Naive B cell (primary cell): ENCODE results near the gene CHD9. TPM values are rescaled to one million over a fixed set of nuclear protein-coding genes. Genes with fewer than 3 reads are reported as not detected.
"Not testable (repeated sequence)": the region's sequence is repeated elsewhere in the genome, so short reads cannot be mapped to it uniquely, and the experiment has no call there.

Source experiments
- ATAC-seq, 2 donors: fragments of 150-1000 bp; cut with Tn5 transposase; 2 replicates each; pipeline ENCODE4 v1.10.0; 2021; ENCODE audit warnings: low read depth in 2 of 2, mild to moderate bottlenecking in 2 of 2, moderate library complexity in 2 of 2
- DNase-seq: peaks from one replicate; pipeline ENCODE4 v3.0.0; 2022
- H3K27ac Mint-ChIP-seq, 6 donors: one replicate each; pipeline ENCODE4 v1.8.0; 2020 to 2022; ENCODE audit warnings: mild to moderate bottlenecking in 6 of 6, mixed read lengths in 6 of 6, moderate library complexity in 5 of 6, inconsistent platforms in 2 of 6
- H3K27me3 Mint-ChIP-seq, 3 donors: one replicate each; pipeline ENCODE4 v1.8.0; 2021 to 2022; ENCODE audit warnings: mixed read lengths in 3 of 3, mild to moderate bottlenecking in 1 of 3
- H3K36me3 Mint-ChIP-seq, 2 donors: one replicate each; pipeline ENCODE4 v1.8.0; 2020 to 2022; ENCODE audit warnings: mixed read lengths in 2 of 2, inconsistent platforms in 1 of 2, mild to moderate bottlenecking in 1 of 2
- H3K4me1 Mint-ChIP-seq, 3 donors: one replicate each; pipeline ENCODE4 v1.8.0; 2020 to 2022; ENCODE audit warnings: mixed read lengths in 3 of 3, inconsistent platforms in 1 of 3, mild to moderate bottlenecking in 1 of 3, moderate library complexity in 1 of 3
- H3K4me3 Mint-ChIP-seq, 8 donors: one replicate each; pipeline ENCODE4 v1.8.0; 2020 to 2022; ENCODE audit warnings: mild to moderate bottlenecking in 8 of 8, mixed read lengths in 8 of 8, moderate library complexity in 8 of 8, inconsistent platforms in 2 of 8
- H3K9me3 Mint-ChIP-seq, 7 donors: one replicate each; pipeline ENCODE4 v1.8.0; 2020 to 2022; ENCODE audit warnings: mixed read lengths in 7 of 7, mild to moderate bottlenecking in 5 of 7, inconsistent platforms in 2 of 7, moderate library complexity in 1 of 7
- polyA plus RNA-seq, 6 donors: library from polyadenylated mRNA; unstranded; fragments of 300-500 nt; fragmentation: Illumina TruSeq; gene quantifications; one replicate each; pipeline ENCODE4 v1.2.3, GENCODE V29; 2021; ENCODE audit warnings: low read depth in 6 of 6

The CHD9 gene
- polyA plus RNA-seq, 6 donors from 2014 or later = 102 to 181 (median 115) TPM

DNA sequence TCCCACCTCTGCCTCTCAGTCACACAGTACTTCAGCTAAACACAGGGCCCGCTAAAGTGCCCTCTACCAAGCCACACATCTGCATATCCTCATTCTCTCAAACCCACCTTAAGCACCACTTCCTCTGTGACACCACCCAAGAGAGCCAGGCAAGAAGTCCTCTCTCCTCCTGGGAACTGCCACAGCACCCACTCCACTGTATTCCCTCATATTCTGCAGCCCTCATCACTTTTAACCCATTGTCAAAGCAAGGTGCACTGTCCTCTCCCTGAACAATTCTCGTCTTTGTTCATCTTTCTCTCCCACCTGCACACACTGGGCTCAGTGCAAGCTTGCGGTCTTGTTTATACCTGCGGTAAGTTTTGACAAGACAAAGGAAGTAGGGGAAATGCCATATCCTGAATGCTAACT, 13.6 kb downstream of the CHD9 start:
- DNase-seq = peak; percentile 48
- H3K4me1 Mint-ChIP-seq = peaks cover 70 to 92% (median 82%) of the 10 kb centered on the region in 3 donors

DNA sequence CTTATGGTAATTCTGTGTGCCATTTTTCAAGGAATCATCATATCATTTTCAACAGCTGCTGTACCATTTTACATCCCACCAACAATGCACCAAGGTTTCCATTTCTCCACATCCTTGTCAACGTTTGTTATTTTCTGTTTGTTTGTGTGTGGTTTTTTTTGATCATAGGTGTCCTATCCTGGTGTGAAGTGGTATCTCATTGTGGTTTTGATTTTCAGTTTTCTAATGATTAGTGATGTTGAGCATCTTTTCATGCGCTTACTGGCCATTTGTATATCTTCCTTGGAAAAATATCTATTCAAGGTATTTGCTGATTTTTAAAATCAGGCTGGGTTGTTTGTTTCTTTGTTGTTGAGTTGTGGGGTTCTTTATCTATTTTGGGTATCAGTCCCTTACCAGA, 15.0 kb downstream of the CHD9 start:
- no peak for ATAC-seq
- DNase-seq = no peak
- Mint-ChIP-seq H3K27me3 (no peaks in the 10 kb centered on the region), H3K4me1 (peaks cover 68 to 91% (median 85%) of the 10 kb centered on the region in 3 donors), H3K27ac (peak overlapping the region in 4 of 6 donors; percentile 54 to 87 (median 81)), H3K9me3 (peaks cover 0 to 7% (median 6%) of the 10 kb centered on the region in 7 donors), H3K36me3 (peaks cover 7% of the 10 kb centered on the region in 2 donors), H3K4me3 (peak overlapping the region in 3 of 8 donors; percentile 32 to 77 (median 40))

More for the DNA sequence above, 13.6 kb downstream of the CHD9 start:
- Mint-ChIP-seq H3K4me3 (peak overlapping the region; percentile 47 to 91 (median 74)), H3K36me3 (no peaks in the 10 kb centered on the region), H3K9me3 (no peaks in the 10 kb centered on the region), H3K27me3 (no peaks in the 10 kb centered on the region), H3K27ac (peak overlapping the region; percentile 21 to 93 (median 62))
- peak; percentile 79 to 85 for ATAC-seq

DNA sequence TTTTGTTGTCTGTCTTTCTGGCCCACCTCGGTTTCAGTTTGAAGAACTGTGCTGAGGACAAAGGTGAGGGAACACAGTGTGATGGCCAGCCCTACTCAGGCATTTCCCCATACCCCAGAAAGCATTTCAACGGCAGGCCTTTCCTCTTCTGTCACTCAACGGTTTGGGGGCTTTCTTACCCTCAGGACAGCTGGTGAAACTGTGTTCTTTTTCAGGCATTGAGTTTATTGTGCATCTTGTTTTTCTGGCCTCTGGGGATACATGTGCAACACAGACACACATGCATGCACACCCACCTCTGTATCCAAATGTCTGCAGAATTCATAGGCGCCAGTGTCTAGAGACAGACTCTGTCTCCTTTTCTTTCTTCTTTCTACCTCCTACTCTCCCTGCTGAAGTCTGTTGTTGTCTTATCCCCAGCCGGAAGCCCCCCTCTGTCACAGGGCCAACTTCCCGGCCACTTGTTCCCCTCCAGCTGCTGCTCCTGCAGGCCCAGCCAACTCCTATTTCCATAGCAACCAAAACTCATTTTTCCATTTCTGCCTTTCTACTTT, 17.0 kb downstream of the CHD9 start:
- peak overlapping the region; percentile 22 to 96 (median 84) for H3K27ac Mint-ChIP-seq
- DNase-seq (no peak), ATAC-seq (peak; percentile 36 to 49)
- no peaks in the 10 kb centered on the region for H3K27me3 Mint-ChIP-seq
- H3K4me1 Mint-ChIP-seq = peaks cover 60 to 81% (median 77%) of the 10 kb centered on the region in 3 donors
- H3K36me3 Mint-ChIP-seq = peaks cover 11 to 16% of the 10 kb centered on the region in 2 donors
- peak overlapping the region; percentile 13 to 91 (median 81) for H3K4me3 Mint-ChIP-seq
- peaks cover 0 to 7% (median 6%) of the 10 kb centered on the region in 7 donors for H3K9me3 Mint-ChIP-seq

DNA sequence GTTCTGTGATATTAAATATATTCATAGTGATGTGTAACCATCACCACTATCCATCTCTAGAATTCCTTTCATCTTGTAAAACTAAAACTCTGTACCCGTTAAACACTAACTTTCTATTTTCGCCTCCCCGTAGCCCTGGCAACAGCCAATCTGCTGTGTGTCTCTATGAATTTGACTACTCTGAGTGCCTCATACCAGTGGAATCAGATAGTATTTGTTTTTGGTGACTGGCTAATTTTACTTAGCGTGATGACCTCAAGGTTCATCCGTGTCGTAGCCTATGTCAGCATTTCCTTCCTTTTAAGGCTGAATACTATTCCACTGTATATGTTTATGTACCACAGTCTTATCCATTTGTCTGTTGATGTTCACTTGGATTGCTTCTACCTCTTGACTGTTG, 18.2 kb downstream of the CHD9 start:
- H3K27ac Mint-ChIP-seq = peak overlapping the region in 2 of 6 donors; percentile 62 to 88
- no peak for DNase-seq
- peaks cover 11 to 19% of the 10 kb centered on the region in 2 donors for H3K36me3 Mint-ChIP-seq
- peaks cover 0 to 7% (median 6%) of the 10 kb centered on the region in 7 donors for H3K9me3 Mint-ChIP-seq
- H3K4me3 Mint-ChIP-seq = peak overlapping the region in 5 of 8 donors; percentile 6 to 24 (median 10)
- H3K4me1 Mint-ChIP-seq = peaks cover 56 to 76% (median 73%) of the 10 kb centered on the region in 3 donors
- no peak for ATAC-seq
- no peaks in the 10 kb centered on the region for H3K27me3 Mint-ChIP-seq

DNA sequence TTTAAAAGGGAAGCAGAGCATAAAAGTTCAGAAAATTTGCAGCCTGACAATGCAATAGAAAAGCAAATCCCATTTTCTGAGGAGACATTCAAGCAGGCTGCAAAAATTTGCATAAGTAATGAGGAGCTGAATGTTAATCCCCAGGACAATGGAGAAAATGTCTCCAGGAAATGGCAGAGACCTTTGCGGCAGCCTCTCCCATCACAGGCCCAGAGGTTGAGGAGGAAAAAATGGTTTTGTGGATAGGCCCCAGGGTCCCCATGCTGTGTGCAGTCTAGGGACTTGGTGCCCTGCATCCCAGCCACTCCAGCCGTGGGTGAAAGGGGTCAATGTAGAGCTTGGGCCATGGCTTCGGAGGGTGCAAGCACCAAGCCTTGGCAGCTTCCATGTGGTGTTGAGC, 19.5 kb downstream of the CHD9 start:
- DNase-seq, ATAC-seq, H3K9me3 Mint-ChIP-seq, H3K27me3 Mint-ChIP-seq: not testable (repeated sequence)
- H3K36me3 Mint-ChIP-seq = peaks cover 11 to 28% of the 10 kb centered on the region in 2 donors
- peaks cover 46 to 74% (median 73%) of the 10 kb centered on the region in 3 donors for H3K4me1 Mint-ChIP-seq
- peak overlapping the region in 1 of 6 donors; percentile 67 for H3K27ac Mint-ChIP-seq
- H3K4me3 Mint-ChIP-seq = peak overlapping the region in 1 of 8 donors; percentile 15

DNA sequence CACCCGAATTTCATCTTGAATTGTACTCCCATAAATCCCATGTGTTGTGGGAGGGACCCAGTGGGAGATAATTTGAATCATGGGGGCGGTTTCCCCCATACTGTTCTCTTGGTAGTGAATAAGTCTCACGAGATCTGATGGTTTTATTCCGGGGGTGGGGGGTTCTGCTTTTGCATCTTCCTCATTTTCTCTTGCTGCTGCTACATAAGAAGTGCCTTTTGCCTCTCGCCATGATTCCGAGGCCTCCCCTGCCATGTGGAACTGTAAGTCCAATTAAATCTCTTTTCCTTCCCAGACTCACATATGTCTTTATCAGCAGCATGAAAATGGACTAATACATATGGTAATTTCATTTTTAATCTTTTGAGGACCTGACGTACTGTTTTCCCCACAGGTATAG, 20.7 kb downstream of the CHD9 start:
- Mint-ChIP-seq H3K36me3 (peaks cover 11 to 28% of the 10 kb centered on the region in 2 donors), H3K27ac (peak overlapping the region in 2 of 6 donors; percentile 21 to 56), H3K4me3 (peak overlapping the region in 2 of 8 donors; percentile 45 to 84), H3K4me1 (peaks cover 36 to 72% (median 63%) of the 10 kb centered on the region in 3 donors)
- H3K9me3 Mint-ChIP-seq, H3K27me3 Mint-ChIP-seq, ATAC-seq, DNase-seq: not testable (repeated sequence)

DNA sequence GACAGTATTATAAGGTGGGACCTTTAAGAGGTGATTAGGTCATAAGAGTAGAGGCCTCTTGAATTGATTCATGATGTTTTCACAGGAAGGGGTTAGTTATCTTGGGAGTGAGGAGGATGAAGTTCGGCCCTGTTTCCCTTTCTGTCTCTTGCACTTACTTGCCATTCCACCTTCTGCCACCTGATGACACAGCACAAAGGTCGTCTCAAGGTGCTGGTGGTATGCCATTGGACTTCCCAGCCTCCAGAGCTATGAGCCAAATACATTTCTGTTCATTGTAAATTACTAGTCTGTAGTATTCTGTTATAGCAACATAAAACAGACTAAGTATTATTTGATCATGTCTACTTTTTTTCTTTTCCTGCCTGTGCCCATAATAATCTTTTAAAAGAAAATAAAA, 23.5 kb downstream of the CHD9 start:
- H3K4me1 Mint-ChIP-seq = peaks cover 31 to 64% (median 62%) of the 10 kb centered on the region in 3 donors
- no peak for ATAC-seq

DNA sequence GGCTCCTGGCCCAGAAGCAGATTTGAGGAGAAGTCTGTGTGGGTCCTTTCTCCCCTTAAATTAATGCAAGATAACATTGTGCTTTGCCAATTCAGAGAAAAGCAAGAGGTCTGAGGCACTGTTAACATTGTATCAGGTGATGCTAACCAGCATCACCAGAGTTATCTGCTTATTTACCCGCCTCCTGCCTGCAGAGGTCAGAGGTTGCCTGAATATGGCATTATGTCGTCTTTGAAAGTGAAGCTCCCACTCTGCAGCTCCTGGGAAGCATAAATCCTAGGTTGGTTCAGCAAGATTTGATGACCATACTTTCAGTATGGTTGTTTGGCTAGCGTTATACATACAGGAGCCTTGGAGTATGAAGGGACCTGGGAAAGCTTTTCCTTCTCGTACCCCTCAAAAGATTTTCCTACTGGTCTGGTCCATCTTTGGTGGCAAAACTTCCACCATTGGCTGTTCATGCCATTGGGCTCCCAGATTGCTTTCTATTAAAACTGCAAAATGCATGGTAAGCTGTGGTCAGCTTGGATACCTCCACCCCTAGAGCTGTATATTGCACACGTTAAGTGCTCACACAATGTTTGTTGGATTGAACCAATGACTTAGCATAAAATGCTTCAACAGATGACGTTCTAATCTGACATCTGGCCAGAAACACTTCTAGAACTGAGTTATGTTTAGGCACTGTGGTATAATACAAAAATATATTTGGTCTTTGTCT, 24.1 kb downstream of the CHD9 start:
- Mint-ChIP-seq H3K9me3 (peaks cover 0 to 3% (median 2%) of the 10 kb centered on the region in 7 donors), H3K4me1 (peaks cover 25 to 60% (median 56%) of the 10 kb centered on the region in 3 donors), H3K4me3 (no peak overlapping the region), H3K36me3 (peaks cover 12 to 33% of the 10 kb centered on the region in 2 donors), H3K27me3 (no peaks in the 10 kb centered on the region), H3K27ac (peak overlapping the region in 1 of 6 donors; percentile 42)
- ATAC-seq (no peak), DNase-seq (no peak)

More for the DNA sequence above, 23.5 kb downstream of the CHD9 start:
- no peaks in the 10 kb centered on the region for H3K27me3 Mint-ChIP-seq
- H3K36me3 Mint-ChIP-seq = peaks cover 16 to 36% of the 10 kb centered on the region in 2 donors
- peak overlapping the region in 2 of 6 donors; percentile 42 to 49 for H3K27ac Mint-ChIP-seq
- H3K4me3 Mint-ChIP-seq = peak overlapping the region in 2 of 8 donors; percentile 21 to 24
- peaks cover 0 to 7% (median 6%) of the 10 kb centered on the region in 7 donors for H3K9me3 Mint-ChIP-seq
- no peak for DNase-seq

DNA sequence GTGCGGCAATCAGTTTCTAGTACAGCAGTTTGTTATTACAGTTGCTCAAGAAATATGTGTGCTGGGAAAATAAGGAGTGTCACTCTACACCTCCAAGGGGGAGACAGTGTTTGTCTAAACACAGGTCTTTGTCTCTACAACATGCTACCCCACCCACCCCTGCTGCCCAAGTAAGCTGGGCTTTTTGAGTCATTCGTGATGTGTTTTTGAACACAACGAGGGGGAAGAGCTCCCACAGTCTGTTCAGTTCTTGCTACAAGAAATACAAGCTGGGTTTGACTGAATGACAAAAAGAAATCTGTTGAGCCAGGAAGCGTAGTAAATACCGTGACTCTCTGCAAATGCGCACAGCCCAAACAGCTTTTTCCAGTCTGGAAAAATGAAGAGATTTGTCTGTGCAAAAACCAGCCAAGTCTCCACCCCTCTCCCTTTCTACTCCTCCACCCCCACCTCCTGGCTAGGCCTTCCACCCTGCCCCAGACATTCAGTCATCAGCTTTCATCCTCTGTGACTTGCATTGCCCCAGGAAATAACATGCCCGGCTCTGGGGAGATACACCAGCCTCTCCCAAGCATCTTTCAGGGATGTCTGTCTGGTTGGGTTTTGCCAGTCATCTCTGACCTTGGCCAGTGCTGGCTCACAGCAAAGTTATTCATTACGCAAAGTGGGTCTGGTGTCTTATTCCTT, 25.7 kb downstream of the CHD9 start:
- no peak for DNase-seq
- H3K4me3 Mint-ChIP-seq = no peak overlapping the region
- peaks cover 9 to 25% of the 10 kb centered on the region in 2 donors for H3K36me3 Mint-ChIP-seq

DNA sequence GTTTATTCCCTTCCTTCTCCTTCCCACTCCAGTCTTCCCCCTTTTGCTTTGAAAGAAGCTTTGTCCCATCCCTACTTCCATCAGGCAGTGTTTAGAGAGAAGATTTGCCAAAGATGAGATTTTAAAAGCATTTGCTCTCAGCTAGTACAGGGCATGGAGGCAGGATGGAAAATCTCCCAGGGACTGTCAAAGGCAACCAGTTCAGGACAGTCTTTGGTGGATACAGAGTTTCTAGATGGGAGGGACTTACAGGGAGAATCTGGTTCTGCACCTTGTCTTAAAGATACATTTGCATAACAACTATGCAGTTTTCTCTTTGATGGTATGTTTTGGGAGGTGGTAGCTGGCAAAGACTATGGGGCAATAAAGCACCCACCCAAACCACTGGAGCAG, 26.2 kb downstream of the CHD9 start:
- Mint-ChIP-seq H3K27ac (no peak overlapping the region), H3K36me3 (peaks cover 5 to 21% of the 10 kb centered on the region in 2 donors), H3K27me3 (no peaks in the 10 kb centered on the region), H3K4me1 (peaks cover 23 to 58% (median 45%) of the 10 kb centered on the region in 3 donors), H3K4me3 (no peak overlapping the region), H3K9me3 (no peaks in the 10 kb centered on the region)
- no peak for ATAC-seq
- no peak for DNase-seq

More for the DNA sequence above, 25.7 kb downstream of the CHD9 start:
- no peak overlapping the region for H3K27ac Mint-ChIP-seq
- no peaks in the 10 kb centered on the region for H3K9me3 Mint-ChIP-seq
- peaks cover 21 to 57% (median 43%) of the 10 kb centered on the region in 3 donors for H3K4me1 Mint-ChIP-seq
- no peak for ATAC-seq
- H3K27me3 Mint-ChIP-seq = no peaks in the 10 kb centered on the region

DNA sequence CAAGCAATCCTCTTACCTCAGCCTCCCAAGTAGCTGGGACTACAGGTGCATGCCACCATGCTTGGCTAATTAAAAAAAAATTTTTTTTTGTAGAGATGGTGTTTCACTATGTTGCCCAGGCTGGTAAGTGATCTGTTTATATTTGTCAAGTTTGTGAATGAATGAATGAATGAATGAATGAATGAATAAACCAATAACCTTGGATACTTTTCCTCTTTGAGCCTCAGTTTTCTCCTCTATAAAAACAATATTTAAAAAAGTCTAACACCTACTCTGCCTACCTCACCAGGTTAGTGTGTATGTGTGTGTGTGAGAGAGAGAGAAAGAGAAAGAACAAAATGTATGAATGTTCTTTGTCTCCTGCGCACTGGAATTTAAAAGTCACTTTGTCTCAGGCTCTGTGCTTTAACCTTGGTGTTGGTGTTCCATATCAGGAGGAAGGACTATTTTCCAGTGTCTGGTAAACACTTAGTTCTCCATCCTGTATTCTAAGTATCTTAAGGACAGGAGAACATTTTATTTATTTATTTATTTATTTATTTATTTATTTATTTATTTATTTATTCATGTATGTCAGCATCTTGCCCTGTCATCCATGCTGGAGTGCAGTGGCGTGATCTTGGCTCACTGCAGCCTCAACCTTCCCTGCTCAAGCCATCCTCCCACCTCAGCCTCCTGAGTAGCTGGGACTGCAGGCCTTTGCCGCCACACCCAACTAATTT, 27.1 kb downstream of the CHD9 start:
- H3K27ac Mint-ChIP-seq = peak overlapping the region in 1 of 6 donors; percentile 69
- H3K27me3 Mint-ChIP-seq = no peaks in the 10 kb centered on the region
- ATAC-seq (no peak), DNase-seq (no peak)
- peaks cover 25 to 58% (median 49%) of the 10 kb centered on the region in 3 donors for H3K4me1 Mint-ChIP-seq
- no peaks in the 10 kb centered on the region for H3K9me3 Mint-ChIP-seq
- no peak overlapping the region for H3K4me3 Mint-ChIP-seq
- peaks cover 5 to 21% of the 10 kb centered on the region in 2 donors for H3K36me3 Mint-ChIP-seq

DNA sequence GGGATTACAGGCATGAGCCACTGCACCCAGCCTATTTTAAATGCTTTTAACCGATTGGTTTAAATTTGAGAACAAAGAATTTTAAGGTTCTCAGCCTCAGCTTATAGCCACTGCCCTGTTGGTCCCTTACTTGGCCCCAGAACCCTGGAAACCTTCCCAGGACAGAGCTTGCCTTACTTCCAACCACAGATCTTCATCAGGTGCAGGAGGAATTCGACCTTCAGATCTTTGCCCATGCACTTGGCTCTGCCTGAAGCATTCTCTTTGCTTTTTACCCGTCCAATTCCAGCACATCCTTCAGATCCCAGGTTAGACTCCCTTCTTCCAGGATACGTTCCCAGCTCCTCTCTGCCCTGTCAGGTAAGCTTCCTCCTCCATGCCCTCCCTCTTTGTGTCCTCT, 27.7 kb downstream of the CHD9 start:
- peaks cover 28 to 58% (median 51%) of the 10 kb centered on the region in 3 donors for H3K4me1 Mint-ChIP-seq
- H3K36me3 Mint-ChIP-seq = peaks cover 5 to 21% of the 10 kb centered on the region in 2 donors
- peak overlapping the region in 2 of 6 donors; percentile 42 to 93 for H3K27ac Mint-ChIP-seq
- ATAC-seq = no peak
- no peaks in the 10 kb centered on the region for H3K9me3 Mint-ChIP-seq
- no peak for DNase-seq
- no peaks in the 10 kb centered on the region for H3K27me3 Mint-ChIP-seq
- no peak overlapping the region for H3K4me3 Mint-ChIP-seq
